WTC11 (cell line): ENCODE results near the gene ZBTB16. TPM values are rescaled to one million over a fixed set of nuclear protein-coding genes. Genes with fewer than 3 reads are reported as not detected.

Experiments used
- ATAC-seq: fragments of 200-7000 bp; cut with Tn5 transposase; 2 replicates; pipeline ENCODE4 v1.10.0; 2021; ENCODE audit warnings: mild to moderate bottlenecking, moderate library complexity
- CTCF ChIA-PET: fragments of 300-600 bp; sonication (Branson Sonifier 250); formaldehyde crosslinking; loops from one replicate; lab custom pipeline; 2021; ENCODE audit warnings: antibody characterized with exemption; lab: Charles Lee
- POLR2A ChIA-PET: fragments of 350-600 bp; sonication (Branson Sonifier 250); formaldehyde crosslinking; loops from one replicate; lab custom pipeline; 2021; ENCODE audit warnings: antibody characterized with exemption; lab: Charles Lee
- DNase-seq: peaks from one replicate; pipeline ENCODE4 v3.0.0; 2021; ENCODE audit warnings: low spot score
- H3K27ac Mint-ChIP-seq: 2 replicates; pipeline ENCODE4 v1.8.0; 2021; ENCODE audit warnings: mixed read lengths
- H3K27me3 Mint-ChIP-seq: 2 replicates; pipeline ENCODE4 v1.8.0; 2021; ENCODE audit warnings: low read depth, mild to moderate bottlenecking, moderate library complexity, mixed read lengths
- H3K36me3 Mint-ChIP-seq: 2 replicates; pipeline ENCODE4 v1.8.0; 2021; ENCODE audit warnings: mixed read lengths
- H3K4me1 Mint-ChIP-seq: 2 replicates; pipeline ENCODE4 v1.8.0; 2022; ENCODE audit warnings: mixed read lengths
- H3K4me3 Mint-ChIP-seq: 2 replicates; pipeline ENCODE4 v1.8.0; 2021; ENCODE audit warnings: mild to moderate bottlenecking, moderate library complexity, mixed read lengths
- H3K9me3 Mint-ChIP-seq: 2 replicates; pipeline ENCODE4 v1.8.0; 2021; ENCODE audit warnings: mixed read lengths
- CREM ChIP-seq: sonication (generic); formaldehyde crosslinking; IDR thresholded peaks from 2 replicates; pipeline ENCODE4 v1.8.1; 2022; ENCODE audit warnings: mild to moderate bottlenecking, missing genetic modification reagents, moderate library complexity
- EMX1 ChIP-seq: fragments of 250-450 bp; sonication (Bioruptor Pico); IDR thresholded peaks from 2 replicates; pipeline ENCODE4 v1.8.0; 2021; ENCODE audit warnings: mild to moderate bottlenecking
- FOXP1 ChIP-seq: sonication (generic); formaldehyde crosslinking; IDR thresholded peaks from 2 replicates; pipeline ENCODE4 v1.8.0; 2022; ENCODE audit warnings: missing genetic modification reagents, mild to moderate bottlenecking, moderate library complexity, borderline replicate concordance
- GTF2I ChIP-seq: fragments of 250-450 bp; sonication (Bioruptor Pico); conservative IDR thresholded peaks from 2 replicates; pipeline ENCODE4 v1.4.0; 2021; ENCODE audit warnings: mild to moderate bottlenecking
- HMGA2 ChIP-seq: fragments of 250-450 bp; sonication (Bioruptor Pico); IDR thresholded peaks from 2 replicates; pipeline ENCODE4 v1.4.0; 2021; ENCODE audit warnings: mild to moderate bottlenecking, moderate library complexity
- NR3C1 ChIP-seq: sonication (generic); formaldehyde crosslinking; conservative IDR thresholded peaks from 2 replicates; pipeline ENCODE4 v1.8.1; 2023; ENCODE audit warnings: low read depth, mild to moderate bottlenecking, missing genetic modification reagents
- TCF7 ChIP-seq: sonication (generic); formaldehyde crosslinking; IDR thresholded peaks from 2 replicates; pipeline ENCODE4 v1.8.0; 2022; ENCODE audit warnings: mild to moderate bottlenecking, low read depth, missing genetic modification reagents, moderate library complexity
- TEAD1 ChIP-seq: sonication (generic); formaldehyde crosslinking; IDR thresholded peaks from 2 replicates; pipeline ENCODE4 v1.8.0; 2022; ENCODE audit warnings: mild to moderate bottlenecking, missing genetic modification reagents
- ZNF138 ChIP-seq: sonication (generic); formaldehyde crosslinking; conservative IDR thresholded peaks from 2 replicates; pipeline ENCODE4 v1.8.1; 2022; ENCODE audit warnings: mild to moderate bottlenecking, moderate library complexity, missing genetic modification reagents
- ZNF423 ChIP-seq: fragments of 250-450 bp; sonication (Bioruptor Pico); IDR thresholded peaks from 2 replicates; pipeline ENCODE4 v2.1.2; 2022; ENCODE audit warnings: mild to moderate bottlenecking, moderate library complexity
- total RNA-seq: library from RNA; stranded (reverse); gene quantifications from 3 replicates; pipeline ENCODE4 v1.2.3, GENCODE V29; 2021
- TF ChIP-seq, protein P1 (sequence below): fragments of 250-450 bp; sonication (Bioruptor Pico); IDR thresholded peaks from 2 replicates; pipeline ENCODE4 v1.9.0; 2021; ENCODE audit warnings: mild to moderate bottlenecking, borderline replicate concordance
- TF ChIP-seq, protein P2 (sequence below): sonication (generic); formaldehyde crosslinking; conservative IDR thresholded peaks from 2 replicates; pipeline ENCODE4 v1.8.1; 2023; ENCODE audit warnings: mild to moderate bottlenecking, low read depth, missing genetic modification reagents, moderate library complexity
- TF ChIP-seq, protein P3 (sequence below): sonication (generic); formaldehyde crosslinking; IDR thresholded peaks from 2 replicates; pipeline ENCODE4 v1.8.1; 2022; ENCODE audit warnings: low read depth, mild to moderate bottlenecking, moderate library complexity, missing genetic modification reagents, borderline replicate concordance
- TF ChIP-seq, protein P4 (sequence below): sonication (generic); formaldehyde crosslinking; IDR thresholded peaks from 2 replicates; pipeline ENCODE4 v1.8.0; 2023; ENCODE audit warnings: mild to moderate bottlenecking, missing genetic modification reagents

ZBTB16 gene
- total RNA-seq, 1 experiment from 2014 or later: 0.57 TPM

DNA sequence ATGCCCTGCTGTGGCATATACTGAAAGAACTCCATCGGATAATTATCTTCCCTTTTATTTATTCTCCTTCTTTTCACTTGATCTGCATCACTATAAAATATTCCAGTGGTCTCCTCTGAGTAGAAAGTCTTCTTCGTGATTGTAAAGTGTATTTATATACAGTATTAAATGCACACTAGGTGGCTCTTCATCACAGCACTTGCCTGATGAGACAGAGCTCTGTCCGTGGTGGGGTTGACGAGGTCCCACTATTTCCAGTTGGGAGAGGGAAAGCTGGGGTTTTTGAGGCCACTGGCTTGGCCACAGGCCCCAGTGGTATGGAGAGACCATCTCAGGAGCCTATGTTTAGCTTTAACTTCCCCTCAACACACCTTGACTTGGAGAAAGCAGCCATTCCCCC lies 31.6 kb upstream of the ZBTB16 start:
- H3K4me1 Mint-ChIP-seq: peaks cover 4% of the 10 kb centered on the region; the same call in 1 of the 2 replicates
- ATAC-seq (no peak), DNase-seq (no peak)
- H3K9me3 Mint-ChIP-seq: no peaks in the 10 kb centered on the region
- H3K27ac Mint-ChIP-seq: no peak overlapping the region
- no peak for TF ChIP-seq EMX1 (CRISPR knock-in tag)
- TF ChIP-seq ZNF138 (CRISPR knock-in tag): no peak
- no peak for TF ChIP-seq FOXP1 (CRISPR knock-in tag)
- TF ChIP-seq, protein P1, sequence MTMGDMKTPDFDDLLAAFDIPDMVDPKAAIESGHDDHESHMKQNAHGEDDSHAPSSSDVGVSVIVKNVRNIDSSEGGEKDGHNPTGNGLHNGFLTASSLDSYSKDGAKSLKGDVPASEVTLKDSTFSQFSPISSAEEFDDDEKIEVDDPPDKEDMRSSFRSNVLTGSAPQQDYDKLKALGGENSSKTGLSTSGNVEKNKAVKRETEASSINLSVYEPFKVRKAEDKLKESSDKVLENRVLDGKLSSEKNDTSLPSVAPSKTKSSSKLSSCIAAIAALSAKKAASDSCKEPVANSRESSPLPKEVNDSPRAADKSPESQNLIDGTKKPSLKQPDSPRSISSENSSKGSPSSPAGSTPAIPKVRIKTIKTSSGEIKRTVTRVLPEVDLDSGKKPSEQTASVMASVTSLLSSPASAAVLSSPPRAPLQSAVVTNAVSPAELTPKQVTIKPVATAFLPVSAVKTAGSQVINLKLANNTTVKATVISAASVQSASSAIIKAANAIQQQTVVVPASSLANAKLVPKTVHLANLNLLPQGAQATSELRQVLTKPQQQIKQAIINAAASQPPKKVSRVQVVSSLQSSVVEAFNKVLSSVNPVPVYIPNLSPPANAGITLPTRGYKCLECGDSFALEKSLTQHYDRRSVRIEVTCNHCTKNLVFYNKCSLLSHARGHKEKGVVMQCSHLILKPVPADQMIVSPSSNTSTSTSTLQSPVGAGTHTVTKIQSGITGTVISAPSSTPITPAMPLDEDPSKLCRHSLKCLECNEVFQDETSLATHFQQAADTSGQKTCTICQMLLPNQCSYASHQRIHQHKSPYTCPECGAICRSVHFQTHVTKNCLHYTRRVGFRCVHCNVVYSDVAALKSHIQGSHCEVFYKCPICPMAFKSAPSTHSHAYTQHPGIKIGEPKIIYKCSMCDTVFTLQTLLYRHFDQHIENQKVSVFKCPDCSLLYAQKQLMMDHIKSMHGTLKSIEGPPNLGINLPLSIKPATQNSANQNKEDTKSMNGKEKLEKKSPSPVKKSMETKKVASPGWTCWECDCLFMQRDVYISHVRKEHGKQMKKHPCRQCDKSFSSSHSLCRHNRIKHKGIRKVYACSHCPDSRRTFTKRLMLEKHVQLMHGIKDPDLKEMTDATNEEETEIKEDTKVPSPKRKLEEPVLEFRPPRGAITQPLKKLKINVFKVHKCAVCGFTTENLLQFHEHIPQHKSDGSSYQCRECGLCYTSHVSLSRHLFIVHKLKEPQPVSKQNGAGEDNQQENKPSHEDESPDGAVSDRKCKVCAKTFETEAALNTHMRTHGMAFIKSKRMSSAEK (CRISPR knock-in tag): no peak
- TF ChIP-seq, protein P2, sequence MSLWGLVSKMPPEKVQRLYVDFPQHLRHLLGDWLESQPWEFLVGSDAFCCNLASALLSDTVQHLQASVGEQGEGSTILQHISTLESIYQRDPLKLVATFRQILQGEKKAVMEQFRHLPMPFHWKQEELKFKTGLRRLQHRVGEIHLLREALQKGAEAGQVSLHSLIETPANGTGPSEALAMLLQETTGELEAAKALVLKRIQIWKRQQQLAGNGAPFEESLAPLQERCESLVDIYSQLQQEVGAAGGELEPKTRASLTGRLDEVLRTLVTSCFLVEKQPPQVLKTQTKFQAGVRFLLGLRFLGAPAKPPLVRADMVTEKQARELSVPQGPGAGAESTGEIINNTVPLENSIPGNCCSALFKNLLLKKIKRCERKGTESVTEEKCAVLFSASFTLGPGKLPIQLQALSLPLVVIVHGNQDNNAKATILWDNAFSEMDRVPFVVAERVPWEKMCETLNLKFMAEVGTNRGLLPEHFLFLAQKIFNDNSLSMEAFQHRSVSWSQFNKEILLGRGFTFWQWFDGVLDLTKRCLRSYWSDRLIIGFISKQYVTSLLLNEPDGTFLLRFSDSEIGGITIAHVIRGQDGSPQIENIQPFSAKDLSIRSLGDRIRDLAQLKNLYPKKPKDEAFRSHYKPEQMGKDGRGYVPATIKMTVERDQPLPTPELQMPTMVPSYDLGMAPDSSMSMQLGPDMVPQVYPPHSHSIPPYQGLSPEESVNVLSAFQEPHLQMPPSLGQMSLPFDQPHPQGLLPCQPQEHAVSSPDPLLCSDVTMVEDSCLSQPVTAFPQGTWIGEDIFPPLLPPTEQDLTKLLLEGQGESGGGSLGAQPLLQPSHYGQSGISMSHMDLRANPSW (CRISPR knock-in tag): no peak
- no peak for TF ChIP-seq HMGA2 (CRISPR knock-in tag)
- TF ChIP-seq, protein P3, sequence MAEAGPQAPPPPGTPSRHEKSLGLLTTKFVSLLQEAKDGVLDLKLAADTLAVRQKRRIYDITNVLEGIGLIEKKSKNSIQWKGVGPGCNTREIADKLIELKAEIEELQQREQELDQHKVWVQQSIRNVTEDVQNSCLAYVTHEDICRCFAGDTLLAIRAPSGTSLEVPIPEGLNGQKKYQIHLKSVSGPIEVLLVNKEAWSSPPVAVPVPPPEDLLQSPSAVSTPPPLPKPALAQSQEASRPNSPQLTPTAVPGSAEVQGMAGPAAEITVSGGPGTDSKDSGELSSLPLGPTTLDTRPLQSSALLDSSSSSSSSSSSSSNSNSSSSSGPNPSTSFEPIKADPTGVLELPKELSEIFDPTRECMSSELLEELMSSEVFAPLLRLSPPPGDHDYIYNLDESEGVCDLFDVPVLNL (CRISPR knock-in tag): no peak
- no peak for TF ChIP-seq GTF2I
- no peak for TF ChIP-seq TEAD1 (CRISPR knock-in tag)
- no peak for TF ChIP-seq ZNF423 (CRISPR knock-in tag)
- no peak for TF ChIP-seq NR3C1 (CRISPR knock-in tag)
- no peak for TF ChIP-seq TCF7 (CRISPR knock-in tag)
- POLR2A ChIA-PET: no interaction called here
- no peak overlapping the region for H3K4me3 Mint-ChIP-seq
- CTCF ChIA-PET: interaction anchor here (0.9 to 7.0 kb wide), 5 partner anchors 8 to 234 kb away, joined by 3 to 47 read pairs (median 10); no protein-coding TSS in a partner anchor
- H3K36me3 Mint-ChIP-seq: no peaks in the 10 kb centered on the region
- H3K27me3 Mint-ChIP-seq: no peaks in the 10 kb centered on the region; the same call in none of the 2 replicates

DNA sequence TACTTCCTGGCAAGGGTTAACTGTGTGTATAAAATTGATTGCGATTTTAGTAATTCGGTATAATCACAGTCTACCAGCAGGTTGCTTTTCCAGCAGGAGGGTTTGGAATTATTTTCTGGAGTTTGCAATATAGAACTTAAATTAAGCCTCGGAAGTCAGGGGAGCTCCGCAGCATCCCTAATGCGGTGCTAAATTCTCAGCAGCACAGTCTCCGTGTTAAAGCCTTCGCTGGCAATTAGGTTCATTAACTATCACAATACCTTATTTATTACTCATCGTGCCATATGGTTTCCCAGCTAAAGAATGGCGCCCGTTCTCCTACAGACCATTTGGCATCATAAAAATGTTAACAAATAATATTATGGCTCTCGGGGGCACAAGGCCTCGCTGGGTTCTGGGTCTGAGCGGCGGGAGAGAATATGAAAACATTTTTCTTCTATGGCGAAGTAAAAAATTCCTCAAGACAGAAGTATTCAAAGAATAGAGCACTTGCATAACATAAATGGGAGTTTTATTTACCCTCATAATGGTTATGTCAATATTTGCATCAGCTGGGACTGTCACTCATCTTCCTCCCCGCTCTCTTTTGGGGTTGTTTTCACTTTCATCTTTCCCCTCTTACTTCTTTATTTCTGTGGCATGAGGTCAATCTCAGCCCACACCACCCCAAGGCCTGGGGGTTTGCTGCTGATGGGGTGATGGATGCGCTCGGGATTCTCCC lies 28.1 kb upstream of the ZBTB16 start:
- Mint-ChIP-seq H3K9me3 (no peaks in the 10 kb centered on the region), H3K27me3 (no peaks in the 10 kb centered on the region; the same call in none of the 2 replicates), H3K4me3 (no peak overlapping the region), H3K4me1 (peaks cover 4% of the 10 kb centered on the region; the same call in 1 of the 2 replicates), H3K36me3 (no peaks in the 10 kb centered on the region), H3K27ac (no peak overlapping the region)
- POLR2A ChIA-PET: no interaction called here
- ATAC-seq (no peak), DNase-seq (no peak)
- TF ChIP-seq CREM (CRISPR knock-in tag): no peak
- TF ChIP-seq, protein P4, sequence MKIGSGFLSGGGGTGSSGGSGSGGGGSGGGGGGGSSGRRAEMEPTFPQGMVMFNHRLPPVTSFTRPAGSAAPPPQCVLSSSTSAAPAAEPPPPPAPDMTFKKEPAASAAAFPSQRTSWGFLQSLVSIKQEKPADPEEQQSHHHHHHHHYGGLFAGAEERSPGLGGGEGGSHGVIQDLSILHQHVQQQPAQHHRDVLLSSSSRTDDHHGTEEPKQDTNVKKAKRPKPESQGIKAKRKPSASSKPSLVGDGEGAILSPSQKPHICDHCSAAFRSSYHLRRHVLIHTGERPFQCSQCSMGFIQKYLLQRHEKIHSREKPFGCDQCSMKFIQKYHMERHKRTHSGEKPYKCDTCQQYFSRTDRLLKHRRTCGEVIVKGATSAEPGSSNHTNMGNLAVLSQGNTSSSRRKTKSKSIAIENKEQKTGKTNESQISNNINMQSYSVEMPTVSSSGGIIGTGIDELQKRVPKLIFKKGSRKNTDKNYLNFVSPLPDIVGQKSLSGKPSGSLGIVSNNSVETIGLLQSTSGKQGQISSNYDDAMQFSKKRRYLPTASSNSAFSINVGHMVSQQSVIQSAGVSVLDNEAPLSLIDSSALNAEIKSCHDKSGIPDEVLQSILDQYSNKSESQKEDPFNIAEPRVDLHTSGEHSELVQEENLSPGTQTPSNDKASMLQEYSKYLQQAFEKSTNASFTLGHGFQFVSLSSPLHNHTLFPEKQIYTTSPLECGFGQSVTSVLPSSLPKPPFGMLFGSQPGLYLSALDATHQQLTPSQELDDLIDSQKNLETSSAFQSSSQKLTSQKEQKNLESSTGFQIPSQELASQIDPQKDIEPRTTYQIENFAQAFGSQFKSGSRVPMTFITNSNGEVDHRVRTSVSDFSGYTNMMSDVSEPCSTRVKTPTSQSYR (CRISPR knock-in tag): no peak
- TF ChIP-seq FOXP1 (CRISPR knock-in tag): no peak
- CTCF ChIA-PET: interaction anchor here (0.8 to 7.0 kb wide), 2 partner anchors 231 to 258 kb away, joined by 4 to 47 read pairs; partner anchors contain the start of gene ZW10
